Thoracic aorta (tissue), 2 donors: ENCODE data around the gene PCNX2. TPM values are rescaled to one million over a fixed set of nuclear protein-coding genes. Genes with fewer than 3 reads are reported as not detected.
A peak's percentile ranks its signal among the peaks of the same experiment; 100 is the strongest.

Source experiments
- ATAC-seq: fragments of 150-250 bp; one replicate; pipeline ENCODE4 v1.8.0; 2017; ENCODE audit warnings: low read depth; ENCODE audit not compliant: insufficient number of reproducible peaks, low FRiP score
- DNase-seq: peaks from one replicate; pipeline ENCODE4 v3.0.0-alpha.2; 2020; ENCODE audit warnings: low spot score
- H3K27ac ChIP-seq, 2 donors: fragments of 200-600 bp; sonication (generic); 1 replicate in 1 of 2; 2 replicates in 1 of 2; pipeline ENCODE4 v1.5.1; 2016; ENCODE audit warnings: mild to moderate bottlenecking in 2 of 2, moderate library complexity in 2 of 2
- H3K27me3 ChIP-seq: fragments of 200-600 bp; sonication (generic); replicated peaks from 2 replicates; pipeline ENCODE4 v1.6.0; 2016; ENCODE audit warnings: mild to moderate bottlenecking; ENCODE audit not compliant: insufficient read depth
- H3K36me3 ChIP-seq: fragments of 200-600 bp; sonication (generic); one replicate; pipeline ENCODE4 v1.5.1; 2016
- H3K4me1 ChIP-seq, 2 donors: fragments of 200-600 bp; sonication (generic); 1 replicate in 1 of 2; 2 replicates in 1 of 2; pipeline versions ENCODE4 v1.5.1 to v1.6.0; 2016; ENCODE audit warnings: low read depth in 2 of 2, mild to moderate bottlenecking in 1 of 2; ENCODE audit not compliant: control insufficient read depth in 1 of 2
- H3K4me3 ChIP-seq: fragments of 200-600 bp; sonication (generic); 2 replicates; pipeline ENCODE4 v1.5.1; 2016; ENCODE audit warnings: mild to moderate bottlenecking
- H3K9me3 ChIP-seq: fragments of 200-600 bp; sonication (generic); 2 replicates; pipeline ENCODE4 v1.5.1; 2016
- total RNA-seq, 2 donors: library from RNA; depleted of rRNA; stranded (reverse); fragments of >200 nt; gene quantifications; one replicate each; pipeline versions ENCODE4 v1.1.0 to v1.2.3, GENCODE V29; 2016
- TF ChIP-seq, protein P1 (sequence below): fragments of 200-600 bp; sonication (generic); IDR thresholded peaks from one replicate; pipeline ENCODE4 v1.5.1; 2019; ENCODE audit warnings: antibody characterized with exemption

Gene PCNX2
- total RNA-seq, 2 donors from 2014 or later, result 13.6 to 14.8 TPM

DNA sequence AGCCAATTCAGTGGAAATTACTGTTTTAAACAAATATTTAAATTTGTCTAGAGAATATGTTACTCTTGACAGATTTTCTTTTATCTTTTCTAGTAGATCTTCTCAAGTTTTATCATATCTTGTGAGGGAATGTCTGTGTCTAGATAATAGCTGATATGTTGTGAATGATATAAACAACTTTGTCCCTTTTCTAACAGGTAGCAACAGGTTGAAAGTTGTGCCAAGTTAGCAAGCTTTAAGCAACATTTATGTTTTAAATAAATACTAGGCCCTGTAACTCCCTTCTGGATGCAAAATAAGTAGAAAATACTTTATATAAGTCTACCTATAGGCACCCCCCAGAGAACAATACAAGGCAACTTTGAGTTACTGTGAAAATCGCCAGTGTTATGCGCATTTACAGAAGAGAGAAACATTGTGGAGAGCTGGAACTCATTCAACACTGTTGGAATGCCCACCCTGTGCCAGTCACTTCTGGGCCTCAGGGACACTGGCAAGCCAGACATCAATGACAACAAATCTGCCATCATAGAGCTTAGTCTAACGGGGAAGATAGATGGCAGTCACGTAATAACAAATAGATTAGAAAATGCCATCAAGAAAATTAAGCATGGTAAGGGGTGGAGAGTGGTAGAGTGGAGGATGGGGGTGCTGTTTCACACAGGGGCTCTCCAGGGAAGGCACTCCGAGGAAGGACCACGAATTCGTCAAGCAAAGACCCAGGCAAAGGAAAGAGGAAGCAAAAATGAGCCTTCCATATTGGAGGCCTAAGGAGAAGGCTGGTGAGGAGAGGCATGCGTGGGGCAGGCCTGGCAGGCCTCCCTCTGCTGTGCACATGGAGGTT lies 36.4 kb upstream of the PCNX2 start:
- no peaks in the 10 kb centered on the region for H3K36me3 ChIP-seq
- TF ChIP-seq, protein P1, sequence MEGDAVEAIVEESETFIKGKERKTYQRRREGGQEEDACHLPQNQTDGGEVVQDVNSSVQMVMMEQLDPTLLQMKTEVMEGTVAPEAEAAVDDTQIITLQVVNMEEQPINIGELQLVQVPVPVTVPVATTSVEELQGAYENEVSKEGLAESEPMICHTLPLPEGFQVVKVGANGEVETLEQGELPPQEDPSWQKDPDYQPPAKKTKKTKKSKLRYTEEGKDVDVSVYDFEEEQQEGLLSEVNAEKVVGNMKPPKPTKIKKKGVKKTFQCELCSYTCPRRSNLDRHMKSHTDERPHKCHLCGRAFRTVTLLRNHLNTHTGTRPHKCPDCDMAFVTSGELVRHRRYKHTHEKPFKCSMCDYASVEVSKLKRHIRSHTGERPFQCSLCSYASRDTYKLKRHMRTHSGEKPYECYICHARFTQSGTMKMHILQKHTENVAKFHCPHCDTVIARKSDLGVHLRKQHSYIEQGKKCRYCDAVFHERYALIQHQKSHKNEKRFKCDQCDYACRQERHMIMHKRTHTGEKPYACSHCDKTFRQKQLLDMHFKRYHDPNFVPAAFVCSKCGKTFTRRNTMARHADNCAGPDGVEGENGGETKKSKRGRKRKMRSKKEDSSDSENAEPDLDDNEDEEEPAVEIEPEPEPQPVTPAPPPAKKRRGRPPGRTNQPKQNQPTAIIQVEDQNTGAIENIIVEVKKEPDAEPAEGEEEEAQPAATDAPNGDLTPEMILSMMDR, result no peak
- H3K27ac ChIP-seq, result no peak overlapping the region
- H3K9me3 ChIP-seq, result no peaks in the 10 kb centered on the region
- no peak for ATAC-seq
- DNase-seq, result no peak
- peaks cover 3 to 20% of the 10 kb centered on the region in 2 donors for H3K4me1 ChIP-seq
- no peaks in the 10 kb centered on the region for H3K27me3 ChIP-seq
- no peak overlapping the region for H3K4me3 ChIP-seq

DNA sequence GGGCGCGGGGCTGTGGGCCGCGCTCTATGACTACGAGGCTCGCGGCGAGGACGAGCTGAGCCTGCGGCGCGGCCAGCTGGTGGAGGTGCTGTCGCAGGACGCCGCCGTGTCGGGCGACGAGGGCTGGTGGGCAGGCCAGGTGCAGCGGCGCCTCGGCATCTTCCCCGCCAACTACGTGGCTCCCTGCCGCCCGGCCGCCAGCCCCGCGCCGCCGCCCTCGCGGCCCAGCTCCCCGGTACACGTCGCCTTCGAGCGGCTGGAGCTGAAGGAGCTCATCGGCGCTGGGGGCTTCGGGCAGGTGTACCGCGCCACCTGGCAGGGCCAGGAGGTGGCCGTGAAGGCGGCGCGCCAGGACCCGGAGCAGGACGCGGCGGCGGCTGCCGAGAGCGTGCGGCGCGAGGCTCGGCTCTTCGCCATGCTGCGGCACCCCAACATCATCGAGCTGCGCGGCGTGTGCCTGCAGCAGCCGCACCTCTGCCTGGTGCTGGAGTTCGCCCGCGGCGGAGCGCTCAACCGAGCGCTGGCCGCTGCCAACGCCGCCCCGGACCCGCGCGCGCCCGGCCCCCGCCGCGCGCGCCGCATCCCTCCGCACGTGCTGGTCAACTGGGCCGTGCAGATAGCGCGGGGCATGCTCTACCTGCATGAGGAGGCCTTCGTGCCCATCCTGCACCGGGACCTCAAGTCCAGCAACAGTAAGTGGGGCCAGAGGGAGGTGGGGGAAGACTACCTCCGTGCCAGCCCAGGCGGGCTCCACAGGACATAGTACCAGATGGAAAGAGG lies 32.8 kb upstream of the PCNX2 start:
- H3K27me3 ChIP-seq, result no peaks in the 10 kb centered on the region
- H3K27ac ChIP-seq, result no peak overlapping the region
- DNase-seq (no peak), ATAC-seq (no peak)
- TF ChIP-seq, protein P1, result no peak
- no peaks in the 10 kb centered on the region for H3K9me3 ChIP-seq
- H3K4me3 ChIP-seq, result peak overlapping the region; percentile 86
- no peaks in the 10 kb centered on the region for H3K36me3 ChIP-seq
- peaks cover 3 to 21% of the 10 kb centered on the region in 2 donors for H3K4me1 ChIP-seq

DNA sequence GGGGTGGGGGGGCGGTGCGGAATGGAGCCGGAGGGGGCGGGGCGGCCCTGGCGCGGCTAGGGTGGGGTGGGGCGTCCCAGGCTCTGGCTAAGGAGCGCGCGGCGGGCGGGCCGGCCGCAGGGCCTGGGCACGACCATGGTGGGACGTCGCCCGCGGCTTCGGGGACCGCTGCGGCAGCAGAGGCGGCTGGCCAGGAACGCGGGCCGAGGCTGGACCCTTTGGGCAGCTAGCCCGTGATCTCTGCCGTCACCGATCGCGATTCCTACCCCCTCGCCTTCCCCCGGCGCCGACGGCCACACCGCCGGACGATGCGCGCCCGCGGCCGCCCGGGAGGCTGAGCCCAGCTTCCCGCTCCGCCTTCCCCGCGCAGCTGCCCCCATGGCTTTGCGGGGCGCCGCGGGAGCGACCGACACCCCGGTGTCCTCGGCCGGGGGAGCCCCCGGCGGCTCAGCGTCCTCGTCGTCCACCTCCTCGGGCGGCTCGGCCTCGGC lies 32.2 kb upstream of the PCNX2 start, which contains the start of gene MAP3K21:
MAP3K21 (plus strand) TSS at position 74 of the 491 bp plus-strand sequence; CDS start at position 379, 305 bp downstream.
- Histone ChIP-seq H3K4me3 (peak within 1 kb of the TSS; percentile 86), H3K27ac (peak within 1 kb of the TSS; percentile 28 to 56), H3K4me1 (peaks cover 3 to 21% of the 10 kb centered on the region in 2 donors), H3K9me3 (no peaks in the 10 kb centered on the region), H3K36me3 (no peaks in the 10 kb centered on the region), H3K27me3 (no peaks in the 10 kb centered on the region)
- ATAC-seq (no peak), DNase-seq (no peak)
- TF ChIP-seq, protein P1, result no peak

DNA sequence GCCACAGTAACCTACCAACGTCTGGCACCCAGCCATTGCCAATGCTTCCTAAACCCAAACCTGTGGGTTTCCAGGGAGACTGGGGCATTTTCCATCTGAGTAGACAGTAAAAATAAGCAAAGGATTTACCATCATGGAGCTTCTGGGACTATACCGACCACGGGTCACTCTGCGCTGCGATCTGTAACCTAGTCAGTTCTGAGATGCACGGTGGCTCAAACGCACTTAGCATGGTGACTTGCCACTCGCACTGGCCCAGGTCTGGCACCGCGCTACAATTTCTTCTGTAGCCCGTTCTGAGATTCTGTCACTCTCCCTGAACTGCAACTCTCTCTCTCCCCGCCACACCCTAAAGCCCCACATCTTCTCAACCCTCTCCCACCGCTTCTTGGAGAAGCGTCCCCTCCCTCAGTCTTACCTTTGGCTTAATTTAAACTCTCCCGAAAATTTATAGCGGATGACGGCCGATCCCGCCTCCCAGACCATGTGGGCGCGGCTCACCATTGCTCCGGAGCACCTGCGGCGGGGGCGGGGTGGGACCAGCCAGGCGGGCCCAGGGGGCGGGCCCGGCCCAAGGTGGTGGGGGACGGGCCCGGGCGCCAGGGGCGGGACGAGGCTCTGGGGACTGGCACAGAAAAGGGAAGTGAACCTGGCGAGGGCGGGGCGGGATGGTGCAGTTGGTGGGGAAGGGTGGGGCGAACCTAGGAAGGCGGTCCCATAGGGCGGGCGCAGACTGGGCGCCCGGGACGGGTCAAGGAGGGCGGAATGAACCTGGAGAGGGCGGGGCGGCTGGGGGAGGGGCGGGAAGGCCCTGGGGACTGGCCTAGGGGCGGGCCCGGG lies 31.5 kb upstream of the PCNX2 start:
- TF ChIP-seq, protein P1, result no peak
- no peaks in the 10 kb centered on the region for H3K9me3 ChIP-seq
- H3K36me3 ChIP-seq, result no peaks in the 10 kb centered on the region
- H3K4me3 ChIP-seq, result peak overlapping the region; percentile 86
- peak overlapping the region; percentile 28 to 56 for H3K27ac ChIP-seq
- ATAC-seq (no peak), DNase-seq (peak; percentile 38)
- peaks cover 3 to 21% of the 10 kb centered on the region in 2 donors for H3K4me1 ChIP-seq
- H3K27me3 ChIP-seq, result no peaks in the 10 kb centered on the region
